Gastroesophageal sphincter (tissue), 4 donors: ENCODE data around the gene DAG1. TPM values are rescaled to one million over a fixed set of nuclear protein-coding genes. Genes with fewer than 3 reads are reported as not detected.

ENCODE experiments used
- ATAC-seq: fragments of 150-250 bp; one replicate; pipeline ENCODE4 v1.9.1; 2016; ENCODE audit warnings: mild to moderate bottlenecking, moderate library complexity
- H3K27ac ChIP-seq, 4 donors: fragments of 200-600 bp; sonication (generic) in 3 of 4; 1 replicate in 3 of 4; 2 replicates in 1 of 4; pipeline ENCODE4 v1.5.1; 2016 to 2019
- H3K27me3 ChIP-seq: fragments of 200-600 bp; sonication (generic); one replicate; pipeline ENCODE4 v1.5.1; 2019
- H3K36me3 ChIP-seq, 2 donors: fragments of 200-600 bp; sonication (generic); one replicate each; pipeline ENCODE4 v1.5.1; 2019; ENCODE audit warnings: control low read depth in 1 of 2
- H3K4me1 ChIP-seq, 3 donors: fragments of 200-600 bp; sonication (generic); 1 replicate in 2 of 3; 2 replicates in 1 of 3; pipeline ENCODE4 v1.5.1; 2016 to 2019; ENCODE audit warnings: control low read depth in 2 of 3
- H3K4me3 ChIP-seq, 2 donors: fragments of 200-600 bp; sonication (generic); one replicate each; pipeline ENCODE4 v1.5.1; 2019; ENCODE audit warnings: mild to moderate bottlenecking in 1 of 2, moderate library complexity in 1 of 2
- H3K9me3 ChIP-seq, 3 donors: fragments of 200-600 bp; sonication (generic); one replicate each; pipeline ENCODE4 v1.5.1; 2017 to 2019; ENCODE audit warnings: control low read depth in 2 of 3
- CTCF ChIP-seq, 4 experiments: fragments of 200-600 bp in 2 of 4; fragments of 450-650 bp in 2 of 4; sonication (generic) in 1 of 4; IDR thresholded peaks; one replicate each; pipeline ENCODE4 v1.5.1; 2017 to 2019; ENCODE audit warnings: antibody characterized with exemption in 4 of 4, mild to moderate bottlenecking in 2 of 4, moderate library complexity in 2 of 4
- EP300 ChIP-seq: sonication (generic); formaldehyde crosslinking; IDR thresholded peaks from one replicate; pipeline ENCODE4 v1.6.1; 2017; ENCODE audit warnings: antibody characterized with exemption, mild to moderate bottlenecking
- POLR2A ChIP-seq, 2 donors: fragments of 450-650 bp; IDR thresholded peaks; one replicate each; pipeline ENCODE4 v1.6.1; 2017; ENCODE audit warnings: antibody characterized with exemption in 2 of 2, mild to moderate bottlenecking in 2 of 2, moderate library complexity in 1 of 2
- POLR2AphosphoS5 ChIP-seq: sonication (generic); formaldehyde crosslinking; IDR thresholded peaks from one replicate; pipeline ENCODE4 v1.6.1; 2017; ENCODE audit warnings: antibody characterized with exemption
- WGBS, 2 donors: methylation state at CpG; one replicate each; pipeline ENCODE4 v1.1.5; 2018; ENCODE audit warnings: low coverage in 1 of 2; 5-methylcytosine and 5-hydroxymethylcytosine counted together
- total RNA-seq, 4 donors: library from RNA; depleted of rRNA; stranded (reverse); fragments of >200 nt; gene quantifications; one replicate each; pipeline ENCODE4 v1.1.0, GENCODE V29; 2016

The DAG1 gene
- total RNA-seq, 4 donors from 2014 or later: 74.2 to 195 (median 123) TPM

DNA sequence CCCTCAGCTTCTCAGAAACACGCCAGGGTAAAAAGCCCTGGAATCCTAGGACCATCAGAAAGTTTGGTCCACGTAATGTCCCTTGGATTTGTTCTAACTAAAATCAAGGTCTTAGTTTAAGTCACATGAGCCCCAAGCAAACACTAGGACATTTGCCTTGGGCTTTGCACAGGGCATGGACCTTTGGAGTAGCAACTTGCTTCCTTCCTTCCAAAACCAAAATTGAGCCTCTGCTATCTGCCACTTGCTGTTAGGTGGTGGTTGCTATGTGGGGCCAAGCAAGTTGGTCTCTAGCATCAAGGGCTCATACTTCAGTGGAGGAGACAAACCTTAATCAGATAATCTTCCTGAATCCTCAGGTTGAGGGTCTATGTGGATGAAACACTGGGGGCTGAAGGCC, 4.0 kb upstream of the DAG1 start:
- Histone ChIP-seq H3K27me3 (no peaks in the 10 kb centered on the region), H3K4me3 (no peak overlapping the region), H3K36me3 (no peaks in the 10 kb centered on the region), H3K9me3 (no peaks in the 10 kb centered on the region), H3K27ac (peak overlapping the region in 3 of 4 donors; percentile 35 to 99 (median 43)), H3K4me1 (peaks cover 0 to 41% (median 16%) of the 10 kb centered on the region in 3 donors)
- no CpG with 5 or more reads among the region's 2 CpGs for WGBS, 2 donors
- TF ChIP-seq POLR2AphosphoS5 (no peak), EP300 (no peak), CTCF (IDR thresholded peaks at IDR 0.05) (no peak), POLR2A (IDR thresholded peaks at IDR 0.05) (no peak)
- no peak for ATAC-seq

- peak; percentile 69 for ATAC-seq
- H3K27ac ChIP-seq: peak overlapping the region; percentile 91 to 99 (median 98)
- WGBS, 2 donors: 0% methylated on average over 2 to 8 of the region's 23 CpGs
- no peaks in the 10 kb centered on the region for H3K9me3 ChIP-seq
- H3K27me3 ChIP-seq: no peaks in the 10 kb centered on the region
- peaks cover 0 to 50% (median 27%) of the 10 kb centered on the region in 3 donors for H3K4me1 ChIP-seq
- TF ChIP-seq POLR2A (IDR thresholded peaks at IDR 0.05) (peak in 1 of 2 donors; percentile 18), EP300 (no peak)
- peak overlapping the region; percentile 29 to 89 for H3K4me3 ChIP-seq
- no peaks in the 10 kb centered on the region for H3K36me3 ChIP-seq
Measured at GRCh38 chr3:49469037-49469935, 781 bp upstream of the DAG1 start.

GRCh38 chr3:49470714-49471420, 800 bp downstream of the DAG1 start:
- no peaks in the 10 kb centered on the region for H3K9me3 ChIP-seq
- peaks cover 0 to 56% (median 27%) of the 10 kb centered on the region in 3 donors for H3K4me1 ChIP-seq
- no peak for ATAC-seq
- H3K4me3 ChIP-seq: peak overlapping the region; percentile 89 to 93
- TF ChIP-seq POLR2AphosphoS5 (no peak), CTCF (IDR thresholded peaks at IDR 0.05) (peak in 2 of 4 experiments; percentile 17 to 20)
- no peaks in the 10 kb centered on the region for H3K27me3 ChIP-seq
- H3K27ac ChIP-seq: peak overlapping the region; percentile 89 to 99 (median 98)
- WGBS, 2 donors: 4 to 5% methylated on average over 9 of the region's 23 CpGs
- no peaks in the 10 kb centered on the region for H3K36me3 ChIP-seq

- Histone ChIP-seq H3K27me3 (no peaks in the 10 kb centered on the region), H3K4me1 (peaks cover 0 to 67% (median 27%) of the 10 kb centered on the region in 3 donors), H3K27ac (peak overlapping the region in 3 of 4 donors; percentile 98 to 99 (median 99)), H3K36me3 (peaks cover 0 to 5% of the 10 kb centered on the region in 2 donors), H3K9me3 (no peaks in the 10 kb centered on the region), H3K4me3 (peak overlapping the region in 1 of 2 donors; percentile 89)
- no peak for ATAC-seq
- TF ChIP-seq EP300 (no peak), POLR2AphosphoS5 (no peak), CTCF (IDR thresholded peaks at IDR 0.05) (no peak)
- 31 to 39% methylated on average over 3 to 4 of the region's 6 CpGs for WGBS, 2 donors
Measured at GRCh38 chr3:49471856-49472495, 1.9 kb downstream of the DAG1 start.

GRCh38 chr3:49476563-49476962, 6.5 kb downstream of the DAG1 start:
- Histone ChIP-seq H3K9me3 (no peaks in the 10 kb centered on the region), H3K4me3 (no peak overlapping the region), H3K4me1 (peaks cover 0 to 39% (median 6%) of the 10 kb centered on the region in 3 donors), H3K27ac (no peak overlapping the region), H3K27me3 (no peaks in the 10 kb centered on the region), H3K36me3 (peaks cover 0 to 31% of the 10 kb centered on the region in 2 donors)
- TF ChIP-seq POLR2AphosphoS5 (no peak), POLR2A (IDR thresholded peaks at IDR 0.05) (no peak), CTCF (IDR thresholded peaks at IDR 0.05) (no peak), EP300 (no peak)
- 50 to 62% methylated on average over 1 of the region's 1 CpG for WGBS, 2 donors
- ATAC-seq: no peak
